Astrocyte of the spinal cord (primary cell): ENCODE data around the gene SLIT1.

Source experiments
- DNase-seq: peaks from one replicate; pipeline ENCODE4 v3.0.0; 2011; ENCODE audit warnings: low read depth, low spot score
- H3K4me3 ChIP-seq: 2 replicates; pipeline ENCODE4 v1.5.1; 2011; ENCODE audit warnings: low read depth, mild to moderate bottlenecking, low read length, moderate library complexity
- CTCF ChIP-seq: IDR thresholded peaks from 2 replicates; pipeline ENCODE4 v1.5.1; 2012; ENCODE audit warnings: low read depth, mild to moderate bottlenecking, low read length, inconsistent platforms
- in situ Hi-C: cut with HindIII; loops from 2 replicates; pipeline ENCODE4 v1.10.0; 2017; ENCODE audit warnings: low sequenced_read_pairs

SLIT1 gene

GRCh38 chr10:97032624-97033023 is 153.1 kb downstream of the SLIT1 start:
- H3K4me3 ChIP-seq: no peak overlapping the region
- in situ Hi-C loops: no loop called here
- DNase-seq: no peak
- TF ChIP-seq CTCF: no peak

- in situ Hi-C loops: no loop called here
- DNase-seq: no peak
- no peak overlapping the region for H3K4me3 ChIP-seq
- no peak for TF ChIP-seq CTCF
Observed at GRCh38 chr10:97031459-97031858, 154.3 kb downstream of the SLIT1 start.

GRCh38 chr10:97030894-97031293 is 154.9 kb downstream of the SLIT1 start:
- in situ Hi-C loops: no loop called here

GRCh38 chr10:97029271-97029670 is 156.5 kb downstream of the SLIT1 start:
- H3K4me3 ChIP-seq: no peak overlapping the region
- no peak for TF ChIP-seq CTCF
- DNase-seq: no peak
- in situ Hi-C loops: no loop called here

More at GRCh38 chr10:97030894-97031293, 154.9 kb downstream of the SLIT1 start:
- DNase-seq: no peak
- TF ChIP-seq CTCF: no peak
- H3K4me3 ChIP-seq: no peak overlapping the region

DNA sequence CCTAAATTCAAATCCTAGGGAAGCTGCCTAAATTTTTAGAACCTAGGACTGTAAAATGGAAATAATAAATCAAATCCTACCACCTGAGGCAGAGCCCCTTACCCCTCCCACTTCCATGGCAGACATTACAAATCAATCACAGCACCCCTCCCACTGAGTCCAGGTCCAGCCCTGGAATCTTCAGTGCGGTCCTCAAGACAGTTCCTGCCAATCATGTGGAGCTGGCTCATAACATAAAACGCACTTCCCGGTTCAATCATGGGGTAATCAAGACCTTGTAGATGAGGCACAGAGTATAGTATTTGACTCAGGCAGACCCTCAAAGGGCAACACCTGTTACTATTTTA is 157.0 kb downstream of the SLIT1 start:
- no peak for TF ChIP-seq CTCF
- in situ Hi-C loops: no loop called here
- H3K4me3 ChIP-seq: no peak overlapping the region
- no peak for DNase-seq

DNA sequence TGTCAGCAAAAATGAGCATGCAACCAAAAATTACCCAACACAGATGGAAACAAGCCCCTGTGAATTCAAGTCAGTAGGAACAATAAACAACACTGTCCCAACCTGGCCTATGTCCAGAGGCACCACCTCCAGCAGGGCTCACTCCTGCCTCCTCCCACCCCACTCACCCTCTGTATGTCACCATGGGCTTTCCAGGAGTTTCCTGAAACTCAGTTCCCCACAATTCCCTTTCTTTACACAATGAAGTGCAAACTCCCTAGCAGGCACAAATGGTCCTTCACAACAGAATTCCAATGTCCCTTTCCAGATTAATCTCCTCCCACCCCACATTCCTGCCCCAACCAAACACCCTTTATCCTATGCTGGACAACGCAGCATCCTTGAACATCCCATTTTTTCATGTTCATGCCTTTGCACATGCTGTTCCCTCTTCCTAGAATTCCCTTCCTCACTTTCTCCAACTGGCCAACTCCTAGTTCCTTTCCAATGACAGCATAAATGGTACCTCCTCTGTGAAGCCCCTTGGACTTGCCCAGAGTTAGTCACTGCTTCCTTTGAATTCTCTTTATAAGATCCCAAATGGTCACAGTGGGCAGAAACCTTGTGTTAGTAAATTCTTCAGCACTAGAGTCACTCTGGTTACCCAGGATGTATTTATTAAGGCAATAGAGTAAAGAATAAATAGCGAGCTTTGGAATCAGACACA is 157.5 kb downstream of the SLIT1 start:
- peak; percentile 82 for DNase-seq
- in situ Hi-C loops: no loop called here

More for the DNA sequence above, 157.5 kb downstream of the SLIT1 start:
- H3K4me3 ChIP-seq: no peak overlapping the region
- TF ChIP-seq CTCF: no peak
